ENCODE measurements around the gene SPATA6.

The SPATA6 gene

GRCh38 chr1:48362901-48363300 lies 109.1 kb downstream of the SPATA6 start:
- TF ChIP-seq CTCF (IDR thresholded peaks at IDR 0.05; ENCODE audit: low read depth, low read length) (no peak), MAX (IDR thresholded peaks at IDR 0.05; ENCODE audit: low read depth, low read length) (no peak), MYC (IDR thresholded peaks at IDR 0.05; ENCODE audit: low read depth, low read length) (no peak), POLR2A (IDR thresholded peaks at IDR 0.05; ENCODE audit: extremely low read depth, insufficient read length) (no peak)
- no peak for DNase-seq (ENCODE audit: low read depth)
- H3K4me3 ChIP-seq (ENCODE audit: low read depth, low read length), result no peak overlapping the region

DNA sequence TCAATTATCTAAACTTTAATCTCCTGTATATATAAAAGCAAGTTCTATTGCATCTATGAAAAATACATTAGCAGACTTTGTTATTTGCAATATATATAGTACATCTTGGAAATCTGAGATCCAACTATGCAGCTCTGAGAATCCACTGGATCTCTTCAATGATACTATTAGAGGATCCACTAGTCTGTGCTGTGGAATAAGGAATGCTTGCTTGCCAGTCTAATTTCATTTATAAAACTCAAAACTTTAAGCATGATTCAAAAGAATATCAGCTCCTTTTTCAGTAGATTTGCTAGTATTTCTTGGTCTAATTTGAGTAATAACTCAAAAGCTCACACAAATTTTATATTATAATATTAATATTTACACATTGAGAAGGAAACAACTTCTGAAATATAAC lies 115.1 kb downstream of the SPATA6 start:
- no peak for DNase-seq (ENCODE audit: low read depth)
- TF ChIP-seq POLR2A (IDR thresholded peaks at IDR 0.05; ENCODE audit: extremely low read depth, insufficient read length), result no peak

GRCh38 chr1:48344373-48344772 lies 127.6 kb downstream of the SPATA6 start:
- DNase-seq (ENCODE audit: low read depth), result no peak
- no peak for TF ChIP-seq MAX (IDR thresholded peaks at IDR 0.05; ENCODE audit: low read depth, low read length)
- no peak for TF ChIP-seq CTCF (IDR thresholded peaks at IDR 0.05; ENCODE audit: low read depth, low read length)
- TF ChIP-seq POLR2A (IDR thresholded peaks at IDR 0.05; ENCODE audit: extremely low read depth, insufficient read length), result no peak
- no peak for TF ChIP-seq MYC (IDR thresholded peaks at IDR 0.05; ENCODE audit: low read depth, low read length)
- no peak overlapping the region for H3K4me3 ChIP-seq (ENCODE audit: low read depth, low read length)

More for the DNA sequence above, 115.1 kb downstream of the SPATA6 start:
- H3K4me3 ChIP-seq (ENCODE audit: low read depth, low read length), result no peak overlapping the region

DNA sequence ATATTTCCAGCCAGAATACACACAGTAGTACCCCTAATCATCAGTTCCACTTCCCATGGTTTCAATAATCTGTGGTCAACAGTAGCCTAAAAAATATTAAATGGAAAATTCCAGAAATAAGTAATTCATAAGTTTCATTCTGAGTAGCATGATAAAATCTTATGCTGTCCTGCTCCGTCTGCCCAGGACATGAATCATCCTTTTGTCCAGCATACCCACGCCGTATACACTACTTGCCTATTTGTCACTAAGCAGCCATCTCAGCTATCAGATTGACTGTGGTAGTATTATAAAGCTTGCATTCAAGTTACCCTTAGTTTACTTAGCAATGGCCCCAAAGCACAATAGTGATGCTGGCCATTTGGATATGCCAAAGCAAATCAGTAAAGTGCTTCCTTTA lies 130.8 kb downstream of the SPATA6 start:
- H3K4me3 ChIP-seq (ENCODE audit: low read depth, low read length), result no peak overlapping the region
- TF ChIP-seq CTCF (IDR thresholded peaks at IDR 0.05; ENCODE audit: low read depth, low read length) (no peak), MYC (IDR thresholded peaks at IDR 0.05; ENCODE audit: low read depth, low read length) (no peak), POLR2A (IDR thresholded peaks at IDR 0.05; ENCODE audit: extremely low read depth, insufficient read length) (no peak), MAX (IDR thresholded peaks at IDR 0.05; ENCODE audit: low read depth, low read length) (no peak)
- no peak for DNase-seq (ENCODE audit: low read depth)

- no peak for TF ChIP-seq CTCF (IDR thresholded peaks at IDR 0.05; ENCODE audit: low read depth, low read length)
- no peak for TF ChIP-seq MYC (IDR thresholded peaks at IDR 0.05; ENCODE audit: low read depth, low read length)
- TF ChIP-seq POLR2A (IDR thresholded peaks at IDR 0.05; ENCODE audit: extremely low read depth, insufficient read length), result no peak
- no peak for TF ChIP-seq MAX (IDR thresholded peaks at IDR 0.05; ENCODE audit: low read depth, low read length)
- H3K4me3 ChIP-seq (ENCODE audit: low read depth, low read length), result no peak overlapping the region
- no peak for DNase-seq (ENCODE audit: low read depth)
These were observed 133.7 kb downstream of the SPATA6 start for GRCh38 chr1:48338257-48338656.

DNA sequence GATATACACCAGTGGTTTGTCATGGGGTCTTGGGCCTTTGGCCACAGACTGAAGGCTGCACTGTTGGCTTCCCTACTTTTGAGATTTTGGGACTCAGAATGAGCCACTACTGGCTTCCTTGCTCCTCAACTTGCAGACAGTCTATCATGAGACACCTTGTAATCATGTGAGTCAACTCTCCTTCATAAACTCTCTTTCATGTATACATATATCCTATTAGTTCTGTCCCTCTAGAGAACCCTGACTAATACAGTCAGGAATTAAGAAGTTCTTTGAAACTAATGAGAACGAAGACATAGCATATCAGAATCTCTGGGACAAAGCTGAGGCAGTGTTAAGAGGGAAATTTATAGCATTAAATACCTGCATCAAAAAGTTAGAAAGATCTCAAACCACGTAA lies 138.7 kb downstream of the SPATA6 start:
- no peak overlapping the region for H3K4me3 ChIP-seq (ENCODE audit: low read depth, low read length)
- no peak for DNase-seq (ENCODE audit: low read depth)
- TF ChIP-seq MAX (IDR thresholded peaks at IDR 0.05; ENCODE audit: low read depth, low read length) (no peak), MYC (IDR thresholded peaks at IDR 0.05; ENCODE audit: low read depth, low read length) (no peak), POLR2A (IDR thresholded peaks at IDR 0.05; ENCODE audit: extremely low read depth, insufficient read length) (no peak), CTCF (IDR thresholded peaks at IDR 0.05; ENCODE audit: low read depth, low read length) (no peak)
